Activated T-cell treated with anti-CD3 and anti-CD28 coated beads, Interleukin-2, amount 50 U/mL, for 1 hour (primary cell): ENCODE results near the gene CFAP65.
A peak's percentile ranks its signal among the peaks of the same experiment; 100 is the strongest.

Source experiments
- DNase-seq: peaks from one replicate; pipeline ENCODE4 v3.0.0-alpha.2; 2020

Gene CFAP65

DNA sequence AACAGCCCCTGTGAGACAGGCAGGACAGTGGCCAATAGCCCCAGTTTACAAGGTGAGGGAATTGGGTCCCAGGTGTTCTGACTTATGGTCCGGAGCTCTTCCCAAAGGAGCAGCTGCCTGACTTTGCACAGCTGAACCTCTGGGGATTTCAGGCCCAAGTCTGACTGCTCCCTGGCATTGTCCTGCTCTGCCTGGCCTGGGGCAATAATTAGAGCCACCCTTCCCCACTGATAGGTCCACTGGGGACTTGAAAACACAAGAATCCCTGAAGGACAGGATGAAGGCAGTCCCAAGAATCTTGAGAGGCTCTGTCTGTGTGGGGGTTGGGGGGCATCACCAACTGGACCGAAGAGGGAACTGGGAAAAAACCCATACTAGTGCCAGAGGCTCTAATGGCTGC, 52.7 kb downstream of the CFAP65 start:
- DNase-seq = no peak

DNA sequence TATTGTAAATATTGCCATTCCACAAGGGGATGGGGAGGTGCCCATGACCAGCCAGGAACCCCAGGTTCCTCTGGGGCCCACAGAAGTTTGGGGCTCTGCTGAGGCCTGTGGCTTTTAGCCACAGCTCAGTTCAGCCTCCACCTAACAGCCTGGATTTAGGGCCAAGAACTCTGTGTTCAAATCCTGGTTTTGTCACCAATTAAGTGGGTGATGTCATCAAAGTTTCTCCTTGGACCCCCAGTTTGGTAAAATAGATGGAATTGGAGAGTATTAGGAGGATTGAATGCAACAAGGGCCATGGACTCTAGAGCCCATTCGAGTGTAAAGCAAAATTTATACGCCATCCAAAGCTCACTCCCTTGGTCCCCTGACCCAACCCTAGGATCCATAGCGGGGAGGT, 53.2 kb downstream of the CFAP65 start:
- no peak for DNase-seq

DNA sequence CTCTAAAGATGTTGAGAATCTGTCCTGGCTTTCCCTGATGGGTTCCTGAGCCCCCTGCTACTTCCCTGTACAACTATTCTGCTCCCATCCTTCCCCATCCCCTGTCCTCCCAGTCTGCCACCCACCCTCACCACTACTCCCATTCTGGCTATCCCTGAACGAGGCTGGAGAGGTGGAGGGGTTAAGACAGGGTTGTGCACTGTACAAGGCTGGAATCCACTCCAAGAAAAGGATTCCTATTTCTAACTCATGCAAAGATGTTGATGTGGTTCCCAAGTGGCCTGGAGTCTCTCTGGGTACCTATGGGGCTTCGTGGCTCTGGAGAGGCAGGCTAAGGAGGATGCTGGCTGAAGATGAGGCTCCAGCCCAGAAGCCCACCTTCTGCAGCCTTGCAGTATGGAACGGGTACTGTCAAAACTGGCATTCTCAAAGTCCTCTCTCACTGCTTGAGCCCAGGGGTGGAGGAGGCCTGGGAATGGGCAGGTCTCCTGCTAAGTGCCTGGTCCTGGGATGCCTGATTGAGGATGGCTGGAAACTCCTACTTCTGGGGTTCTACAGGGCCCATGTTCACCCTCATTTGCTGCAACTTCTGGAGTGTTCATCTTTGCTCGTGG, 55.1 kb downstream of the CFAP65 start:
- DNase-seq = no peak

DNA sequence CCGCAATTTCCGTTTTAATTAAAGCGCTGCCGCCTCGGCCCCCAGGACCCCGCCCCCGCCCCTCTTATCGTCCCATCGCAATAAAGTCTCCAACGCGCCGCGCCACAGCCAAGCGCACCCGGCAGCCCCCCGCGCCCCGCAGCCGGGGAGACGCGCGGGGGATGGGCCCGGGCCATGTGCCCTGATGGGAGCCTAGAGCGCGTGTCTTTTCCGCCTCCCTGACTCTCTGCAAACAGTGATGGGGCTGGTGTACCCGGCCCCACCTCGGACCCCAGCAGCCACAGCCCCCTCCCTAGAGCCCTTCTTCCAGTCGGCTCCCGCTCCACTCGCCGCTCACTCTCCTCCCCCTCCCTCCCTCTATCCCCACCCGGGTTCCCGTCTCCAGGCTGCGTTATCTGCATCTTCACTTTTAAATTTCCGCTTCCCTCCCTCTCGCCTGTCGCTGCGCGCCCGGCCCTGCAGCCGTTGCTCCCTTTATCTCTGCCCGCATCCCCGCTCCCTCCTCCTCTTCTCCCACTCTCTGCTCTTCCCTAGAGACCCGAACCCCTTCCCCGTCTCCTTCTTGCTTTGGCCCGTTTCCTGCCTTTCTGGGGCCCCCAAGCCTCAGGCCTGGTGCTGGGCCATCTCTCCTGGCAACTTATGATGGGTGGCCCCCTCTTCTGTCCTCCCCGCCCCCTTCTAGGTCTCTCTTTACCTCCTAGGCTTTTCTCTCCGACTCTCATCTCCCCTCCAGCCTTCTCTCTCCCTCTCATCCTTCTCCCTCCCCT, 55.8 kb downstream of the CFAP65 start:
- no peak for DNase-seq

DNA sequence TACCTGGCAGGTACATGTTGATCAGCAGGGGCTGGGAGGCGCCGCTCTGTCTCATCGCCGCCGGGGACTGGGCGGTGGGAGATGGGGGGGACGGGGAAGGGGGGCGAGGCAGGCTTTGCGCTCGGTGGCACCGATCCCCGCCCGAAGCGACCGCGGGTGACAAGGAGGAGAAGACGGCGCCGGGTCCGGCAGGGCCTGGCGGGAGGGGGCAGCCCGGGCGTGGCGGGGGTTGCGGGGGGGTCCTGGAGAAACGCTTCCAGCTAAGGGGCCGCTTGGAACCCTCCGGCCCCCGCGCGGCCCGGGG, 56.3 kb downstream of the CFAP65 start, which contains the start of gene FEV:
TSS of gene FEV (minus strand) at position 164 of the 304 bp plus-strand sequence. CDS start at position 55, 109 bp downstream.
- DNase-seq = no peak

DNA sequence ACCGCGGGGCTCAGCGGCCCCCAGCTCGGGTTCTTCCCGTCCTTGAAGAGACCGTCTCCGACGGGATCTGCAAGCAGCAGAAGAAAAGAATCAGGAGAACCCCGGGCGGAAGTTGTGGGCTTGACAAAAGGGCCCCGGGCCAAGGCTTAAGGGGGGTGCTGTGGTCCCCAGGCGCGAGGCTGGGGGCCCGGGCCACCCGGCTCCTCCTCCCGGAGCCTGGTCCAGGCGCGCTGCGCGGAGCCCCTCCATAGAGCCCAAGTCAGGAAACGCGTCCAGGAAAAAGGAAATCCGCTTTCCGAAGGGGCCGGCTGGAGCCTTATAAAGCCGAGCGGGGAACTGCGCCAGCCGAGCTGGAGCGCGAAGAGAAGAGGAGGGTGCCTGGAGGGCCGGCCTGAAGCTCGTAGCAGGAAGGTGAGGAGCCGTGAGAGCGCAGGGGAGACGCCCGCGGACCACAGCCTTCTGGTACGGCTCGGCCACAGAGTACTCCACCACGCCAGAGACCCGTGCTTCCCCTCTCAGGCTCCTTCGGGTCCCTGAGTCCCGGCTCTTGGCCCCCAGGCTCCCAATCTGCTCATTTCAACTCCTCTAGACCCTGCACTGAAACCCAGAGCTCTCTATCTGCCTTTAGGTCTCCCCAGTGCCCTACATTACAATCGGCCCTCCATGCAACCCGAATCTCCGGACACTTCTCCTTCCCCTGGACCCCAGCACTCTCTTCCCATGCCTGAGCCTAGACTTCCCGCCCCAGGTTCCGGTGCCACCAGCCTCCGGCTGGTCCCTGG, 56.9 kb downstream of the CFAP65 start:
- no peak for DNase-seq

DNA sequence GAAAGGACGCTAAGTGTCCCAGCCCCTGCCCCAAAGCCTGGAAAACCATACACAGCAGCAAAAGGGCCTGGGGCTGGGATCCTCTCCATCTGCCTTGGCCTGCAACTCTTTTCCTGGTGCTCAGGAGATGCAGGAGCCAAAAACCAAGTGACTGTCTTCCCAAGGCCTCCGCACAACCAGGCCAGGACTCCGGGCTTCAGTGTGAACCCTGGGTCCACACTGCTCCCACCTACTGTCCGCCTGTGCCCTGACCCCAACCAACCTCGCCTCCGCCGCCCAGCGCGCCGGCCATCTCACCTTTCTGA, 57.4 kb downstream of the CFAP65 start:
- DNase-seq = no peak

DNA sequence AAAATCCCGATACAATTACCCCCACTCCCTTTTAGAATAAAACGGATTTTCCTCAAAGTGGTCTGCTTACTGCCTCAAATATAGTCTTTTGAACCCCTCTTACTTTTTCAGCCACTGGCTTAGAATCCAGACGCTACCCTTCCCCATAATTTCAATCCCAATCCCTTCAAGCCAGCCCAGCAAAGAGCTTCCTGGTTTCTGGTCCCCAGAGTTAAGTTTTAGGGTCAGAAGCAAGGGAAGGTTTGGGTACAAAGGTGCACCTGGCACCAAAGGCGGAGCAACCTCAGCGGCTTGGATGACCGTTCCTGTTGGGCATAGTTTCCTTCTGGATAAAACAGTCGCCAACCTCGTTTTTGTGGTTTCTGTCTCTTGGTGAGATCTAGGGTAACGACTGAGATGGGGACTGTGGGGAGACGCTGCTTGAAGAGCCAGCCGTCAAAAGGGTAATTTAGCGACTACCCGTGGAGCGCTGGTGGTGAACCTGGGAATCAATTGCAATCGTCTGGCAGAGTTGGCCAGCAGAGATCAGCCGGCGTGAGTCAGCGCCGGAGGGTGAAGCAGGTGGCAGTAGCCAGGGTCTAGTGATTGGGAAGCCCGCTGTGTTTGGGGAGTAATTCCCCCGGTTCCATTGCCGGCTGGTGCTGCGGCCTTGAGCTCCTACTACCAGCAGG, 57.9 kb downstream of the CFAP65 start:
- no peak for DNase-seq

DNA sequence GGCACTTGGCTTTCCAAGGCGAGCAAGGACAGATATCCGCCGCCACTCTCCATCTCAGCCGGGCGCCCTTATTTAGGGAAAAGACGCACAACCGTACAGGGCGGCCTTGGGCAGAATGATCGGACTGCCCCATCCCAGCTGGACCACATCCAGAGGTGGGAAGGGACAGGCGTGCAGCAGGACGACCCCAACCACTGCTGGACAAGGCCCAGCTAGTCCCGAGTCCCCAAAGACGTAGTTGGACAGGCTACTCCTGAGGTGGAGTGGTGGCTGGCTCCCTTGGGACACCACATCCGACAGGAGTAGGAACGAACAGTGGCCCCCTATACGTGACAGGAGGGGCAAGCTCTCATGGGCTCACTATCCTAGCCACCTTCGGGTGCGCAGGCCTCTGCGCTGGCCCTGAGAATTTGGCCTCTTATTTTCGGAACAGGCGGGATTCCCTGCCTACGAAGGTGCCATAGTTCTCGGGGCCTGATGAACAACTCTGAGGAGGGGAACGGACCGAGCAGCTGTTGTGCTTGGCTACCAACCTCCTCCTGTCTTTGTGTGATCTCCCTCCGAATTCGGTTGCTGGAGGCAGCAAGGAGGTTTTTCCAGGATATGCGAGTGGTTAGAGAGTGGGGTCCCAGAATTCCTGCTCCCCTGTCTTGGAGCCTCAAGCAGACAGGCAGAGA, 58.6 kb downstream of the CFAP65 start:
- no peak for DNase-seq

DNA sequence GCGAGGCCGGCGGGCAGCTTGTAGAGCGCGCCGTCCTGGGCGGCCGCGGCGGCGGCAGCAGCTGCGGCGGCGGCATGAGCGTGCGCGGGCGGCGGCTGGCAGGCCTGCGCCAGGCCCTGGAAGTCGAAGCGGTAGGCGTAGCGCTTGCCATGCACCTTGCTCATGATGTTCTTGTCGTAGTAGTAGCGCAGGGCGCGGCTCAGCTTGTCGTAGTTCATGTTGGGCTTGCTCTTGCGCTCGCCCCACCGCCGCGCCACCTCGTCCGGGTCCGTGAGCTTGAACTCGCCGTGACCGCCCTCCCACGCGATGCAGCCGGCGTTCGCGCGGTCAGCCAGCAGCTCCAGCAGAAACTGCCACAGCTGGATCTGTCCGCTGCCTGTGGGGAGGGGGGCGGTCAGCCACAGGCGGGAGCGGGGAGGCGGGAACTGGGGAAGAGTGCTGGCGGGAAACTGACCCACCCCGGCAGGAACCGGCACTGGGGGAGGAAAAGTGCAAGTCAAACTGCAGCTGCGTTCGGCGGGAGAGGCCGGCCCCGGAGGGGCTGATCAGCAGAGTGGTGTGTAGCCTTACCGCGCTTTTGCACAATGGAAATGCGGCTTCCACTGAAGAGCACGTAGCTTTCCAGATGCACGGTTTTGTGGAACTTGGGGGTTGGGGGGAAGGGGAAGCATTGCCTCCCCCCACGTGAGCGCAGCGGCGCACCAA, 59.3 kb downstream of the CFAP65 start:
- peak; percentile 52 for DNase-seq

DNA sequence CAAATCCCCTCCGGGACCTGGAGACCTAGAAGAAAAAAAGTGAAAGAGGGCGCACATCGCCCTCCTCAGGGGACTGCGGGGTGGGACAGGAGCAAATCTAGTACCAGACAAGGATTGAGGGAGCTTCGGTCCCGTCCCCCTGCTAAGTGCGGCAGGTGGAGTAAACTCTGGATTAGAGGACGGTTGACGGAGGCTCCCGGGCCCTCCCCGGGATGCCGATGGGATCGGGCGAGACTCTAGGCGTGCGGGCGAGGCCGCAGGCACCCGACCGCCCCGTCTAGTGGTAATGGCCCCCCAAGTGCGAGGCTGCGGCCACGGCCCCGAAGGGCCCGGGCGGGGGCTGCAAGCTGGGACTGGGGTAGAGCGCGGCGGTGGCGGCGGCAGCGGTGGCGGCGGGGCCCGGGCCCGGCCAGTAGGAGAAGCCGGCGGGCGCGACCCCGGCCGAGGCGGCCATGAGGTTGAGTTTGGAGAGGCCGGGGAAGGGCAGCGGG, 59.9 kb downstream of the CFAP65 start:
- no peak for DNase-seq

DNA sequence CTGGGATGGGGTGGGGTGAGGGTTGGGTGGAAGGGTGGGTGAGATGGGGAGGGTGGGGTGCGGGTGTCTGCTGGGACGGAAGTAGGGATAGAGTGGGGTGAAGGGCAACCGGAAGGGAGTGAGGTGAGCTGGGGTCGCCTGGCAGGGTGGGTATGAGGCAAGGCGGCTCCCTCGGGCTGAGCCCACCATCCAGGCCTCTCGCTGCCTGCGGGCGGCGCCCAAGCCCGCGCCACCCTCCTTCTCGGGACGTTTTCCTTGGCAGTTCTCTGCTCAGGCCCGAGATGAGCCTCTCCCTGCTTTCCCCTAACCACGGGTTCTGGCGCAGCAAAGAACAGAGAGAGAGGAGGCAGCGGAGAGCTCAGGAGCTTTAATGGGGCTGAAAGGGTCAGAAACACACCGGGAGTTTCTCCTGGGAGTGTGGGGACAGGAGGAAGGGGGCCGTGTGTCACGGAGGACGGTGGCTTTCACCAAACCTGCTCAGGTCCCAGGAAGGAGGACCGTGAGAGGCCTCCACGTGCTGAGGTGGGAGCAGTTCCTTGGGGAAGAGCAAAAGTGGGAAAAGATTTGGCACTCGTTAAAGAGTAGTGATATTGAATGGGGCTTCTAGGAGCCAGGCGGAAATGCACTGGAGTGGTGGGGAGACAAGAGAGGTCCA, 60.5 kb downstream of the CFAP65 start:
- no peak for DNase-seq

DNA sequence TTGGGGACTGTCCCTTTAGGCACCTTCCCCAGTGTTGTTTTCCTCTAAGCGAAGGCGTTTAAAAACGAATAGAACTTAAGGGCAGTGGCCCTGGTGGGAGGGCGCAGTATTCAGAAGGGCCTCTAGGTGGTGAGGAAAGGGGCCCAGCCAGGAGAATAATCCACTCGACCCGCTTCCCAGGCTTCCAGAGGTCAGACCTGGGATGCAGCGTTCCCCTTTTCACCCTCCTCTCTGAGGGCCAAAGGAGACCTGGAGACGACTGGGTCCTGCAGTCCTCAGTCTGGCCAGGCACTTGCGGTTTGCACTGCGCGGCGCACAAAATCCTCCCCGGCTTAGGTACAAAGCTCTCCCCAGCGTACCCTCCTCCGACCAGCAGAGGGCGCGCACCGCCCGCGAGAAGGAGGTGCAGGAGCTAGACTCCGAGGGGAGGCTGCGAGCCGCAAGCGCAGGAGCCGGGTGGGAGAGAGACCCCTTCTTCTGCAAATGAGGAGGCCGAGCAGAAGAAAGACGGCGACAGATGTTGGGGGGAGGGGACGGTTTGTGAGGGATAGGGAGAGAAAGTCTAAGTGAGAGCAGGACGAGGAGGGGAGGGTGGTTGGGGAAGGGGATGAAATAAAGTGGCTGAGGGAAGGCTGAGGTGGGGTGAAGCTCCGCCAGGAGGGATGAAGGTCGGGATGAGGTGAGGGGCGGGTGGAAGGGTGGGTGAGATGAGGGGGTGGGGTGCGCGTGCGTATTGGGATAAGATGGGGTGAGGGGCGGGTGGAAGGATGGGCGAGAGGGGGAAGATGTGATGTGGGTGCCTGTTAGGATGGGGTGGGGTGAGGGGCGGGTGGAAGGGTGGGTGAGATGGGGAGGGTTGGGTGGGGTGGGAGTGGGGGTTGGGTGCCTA, 61.2 kb downstream of the CFAP65 start:
- peak; percentile 88 for DNase-seq

DNA sequence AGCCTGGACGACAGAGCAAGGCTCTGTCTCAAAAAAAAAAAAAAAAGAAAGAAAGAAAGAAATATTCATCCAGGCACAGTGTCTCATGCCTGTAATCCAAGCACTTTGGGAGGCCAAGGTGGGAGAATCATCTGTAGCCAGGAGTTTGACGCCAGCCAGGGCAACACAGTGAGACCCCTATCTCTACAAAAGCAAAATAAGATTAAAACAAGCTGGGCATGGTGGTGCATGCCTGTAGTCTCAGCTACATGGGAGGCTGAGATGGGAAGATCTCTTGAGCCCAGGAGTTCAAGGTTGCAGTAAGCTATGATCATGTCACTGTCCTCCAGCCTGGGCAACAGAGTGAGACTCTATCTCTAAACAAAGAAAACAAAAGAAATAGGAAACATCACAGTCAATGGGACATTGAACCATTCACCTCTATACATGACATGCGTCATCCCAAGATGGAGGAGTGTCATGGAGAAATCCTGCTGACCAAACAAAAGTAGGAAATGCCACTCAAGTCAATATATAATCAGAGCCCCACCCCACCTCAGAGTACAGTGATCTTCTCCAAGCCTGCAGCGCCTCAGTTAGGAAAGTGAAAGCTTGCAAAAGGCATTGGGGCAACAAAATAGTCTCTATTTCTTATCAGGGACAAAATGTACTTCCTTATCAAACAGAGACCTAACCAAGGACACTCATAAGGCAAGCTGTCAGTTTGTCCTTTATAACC, 66.1 kb downstream of the CFAP65 start:
- DNase-seq = no peak

DNA sequence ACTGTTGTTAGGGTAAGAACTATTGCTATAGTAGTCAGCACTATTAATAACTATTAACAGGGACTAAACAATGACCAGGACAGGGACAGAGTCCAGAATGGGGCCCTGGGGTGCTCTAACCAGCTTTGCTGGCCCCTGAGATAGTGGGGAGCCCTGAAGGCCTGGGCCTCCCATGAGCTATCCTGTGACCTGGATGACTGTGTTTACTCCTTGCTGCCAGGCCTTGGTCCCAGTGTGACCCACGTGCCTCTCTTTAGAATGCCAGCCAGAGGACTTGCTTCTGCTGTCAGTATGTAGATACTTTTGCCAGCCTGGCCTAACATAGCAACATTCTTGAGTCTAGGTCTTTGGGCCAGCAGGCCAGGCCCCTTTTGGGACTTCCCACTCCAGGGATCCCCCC, 70.4 kb downstream of the CFAP65 start:
- no peak for DNase-seq

DNA sequence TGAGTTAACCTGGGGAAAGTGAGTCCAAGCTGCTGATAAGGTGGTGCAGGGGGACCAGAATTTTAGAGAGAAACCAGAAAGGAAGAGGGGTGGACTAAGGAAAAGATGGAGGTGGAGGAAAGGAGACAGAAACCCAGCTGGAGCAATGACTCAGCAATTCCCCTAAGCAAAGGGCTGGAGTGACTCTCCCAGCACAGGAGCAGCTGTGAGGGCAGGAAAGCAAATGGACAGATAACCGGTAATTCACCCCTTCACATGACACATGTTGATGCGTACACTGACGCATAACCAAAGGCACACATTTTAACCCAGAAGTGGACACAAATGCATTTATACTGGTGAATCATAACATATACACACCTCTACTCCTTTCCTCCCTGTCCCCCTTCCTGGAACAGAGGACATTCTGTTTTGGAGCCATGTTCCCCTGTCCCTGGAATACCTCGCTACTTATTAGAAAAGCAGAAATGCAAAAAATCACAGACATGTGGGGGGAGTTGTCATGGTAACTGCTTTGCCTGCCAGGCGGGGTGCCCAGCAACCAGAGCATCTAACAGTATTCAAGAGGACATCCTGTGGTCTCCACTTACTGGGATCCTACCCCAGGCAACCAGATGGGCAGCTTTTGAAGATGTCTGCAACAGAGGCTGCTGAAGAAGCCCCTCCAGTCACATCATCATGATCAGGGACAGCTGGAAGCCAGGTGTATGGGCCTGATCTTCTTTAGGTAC, 77.1 kb downstream of the CFAP65 start:
- no peak for DNase-seq

DNA sequence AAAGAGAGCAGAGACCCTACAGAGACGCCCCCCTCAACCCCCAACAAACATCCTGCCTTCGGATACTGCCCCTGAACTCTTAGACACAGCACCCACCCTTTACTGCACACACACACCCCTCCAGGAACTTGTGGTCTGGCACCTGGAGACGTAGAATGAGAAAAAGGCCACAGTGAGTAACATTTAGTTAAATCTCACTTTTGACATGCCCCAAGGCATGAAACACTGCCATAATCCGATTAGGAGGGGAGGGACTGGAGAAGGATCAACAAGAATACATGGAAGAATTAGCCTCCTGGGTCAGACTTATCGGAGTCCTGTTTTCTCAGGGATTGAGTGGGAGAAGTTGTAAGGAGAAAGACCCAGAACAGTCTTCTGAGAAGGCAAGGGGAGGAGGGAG, 77.7 kb downstream of the CFAP65 start:
- DNase-seq = no peak

DNA sequence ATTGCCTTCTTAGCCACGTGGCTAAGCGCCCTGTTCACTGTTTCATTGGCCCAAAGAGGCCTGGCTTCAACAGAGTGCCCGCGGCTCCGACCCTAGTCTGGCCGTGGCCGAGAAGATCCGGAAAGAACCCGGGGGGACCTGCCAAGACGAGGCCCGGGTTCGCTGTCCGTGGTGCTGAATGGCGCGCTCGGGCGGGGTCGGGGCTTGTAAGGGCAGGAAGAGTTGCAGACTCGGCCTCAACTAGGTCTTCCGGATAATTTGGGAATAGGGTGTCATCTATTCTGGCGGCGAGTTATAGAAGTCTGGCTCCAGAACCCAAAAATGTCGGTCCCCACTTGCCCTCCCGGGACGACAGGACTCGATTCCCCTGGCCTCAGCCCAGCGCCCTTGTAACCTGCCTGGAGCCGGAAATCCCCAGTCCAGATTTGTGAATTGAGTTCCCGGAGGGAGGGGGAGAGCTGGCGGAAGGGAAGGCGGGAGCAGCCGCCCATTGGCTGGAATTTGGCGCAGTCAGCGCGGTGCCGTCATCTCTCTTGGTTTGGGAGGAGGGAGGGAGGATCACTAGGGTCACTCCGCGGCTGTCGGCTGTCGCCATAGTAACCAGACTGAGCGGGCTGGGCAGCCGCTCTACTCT, 78.3 kb downstream of the CFAP65 start:
- DNase-seq = peak; percentile 68
